SU-DHL-6 (cell line): ENCODE data around the gene SOBP.

Experiments
- H2AFZ ChIP-seq: fragments of 200-600 bp; sonication (generic); 2 replicates; pipeline ENCODE4 v1.6.1; 2014; ENCODE audit warnings: low read depth, mild to moderate bottlenecking, moderate library complexity, mixed read lengths, antibody characterized with exemption, low read length; ENCODE audit not compliant: severe bottlenecking
- H3F3A ChIP-seq: fragments of 200-600 bp; shearing (Covaris generic); 2 replicates; pipeline ENCODE4 v1.6.0; 2016; ENCODE audit warnings: antibody characterized with exemption, mild to moderate bottlenecking; ENCODE audit not compliant: insufficient read depth
- H3K27ac ChIP-seq: fragments of 200-600 bp; sonication (generic); 2 replicates; pipeline ENCODE4 v1.5.1; 2016; ENCODE audit warnings: low read depth, mild to moderate bottlenecking, low read length, moderate library complexity, mixed read lengths
- H3K27me3 ChIP-seq: fragments of 200-600 bp; sonication (generic), shearing (Covaris generic); 2 replicates; pipeline ENCODE4 v1.6.0; 2014; ENCODE audit warnings: mild to moderate bottlenecking, low read length
- H3K36me3 ChIP-seq: fragments of 200-600 bp; sonication (generic); 2 replicates; pipeline ENCODE4 v1.6.1; 2014; ENCODE audit warnings: mild to moderate bottlenecking, low read length, mixed read lengths
- H3K4me2 ChIP-seq: fragments of 300-600, 200-600 bp; shearing (Covaris generic), sonication (generic); 2 replicates; pipeline ENCODE4 v1.6.0; 2014; ENCODE audit warnings: low read length, low read depth, mild to moderate bottlenecking; ENCODE audit not compliant: poor library complexity, severe bottlenecking
- H3K4me3 ChIP-seq: fragments of 200-600 bp; sonication (generic); 2 replicates; pipeline ENCODE4 v1.5.1; 2014; ENCODE audit warnings: antibody characterized with exemption, low read length, mild to moderate bottlenecking, mixed read lengths; ENCODE audit not compliant: insufficient read depth, poor library complexity, severe bottlenecking
- H3K79me2 ChIP-seq: fragments of 200-600 bp; sonication (generic); 2 replicates; pipeline ENCODE4 v1.6.1; 2014; ENCODE audit warnings: mild to moderate bottlenecking, low read length, moderate library complexity; ENCODE audit not compliant: insufficient read depth
- H3K9ac ChIP-seq: fragments of 200-600 bp; sonication (generic); 2 replicates; pipeline ENCODE4 v1.7.0; 2014; ENCODE audit warnings: mild to moderate bottlenecking, low read length
- H3K9me2 ChIP-seq: fragments of 200-600 bp; sonication (generic); replicated peaks from 2 replicates; pipeline ENCODE4 v1.6.1; 2014; ENCODE audit warnings: low read length; ENCODE audit not compliant: insufficient read depth
- H3K9me3 ChIP-seq: fragments of 200-600 bp; sonication (generic); 2 replicates; pipeline ENCODE4 v1.6.1; 2014; ENCODE audit warnings: low read length, mixed read lengths; ENCODE audit not compliant: insufficient read depth
- H4K20me1 ChIP-seq: fragments of 200-600 bp; sonication (generic); 2 replicates; pipeline ENCODE4 v1.6.1; 2014; ENCODE audit warnings: low read depth, mild to moderate bottlenecking, antibody characterized with exemption, low read length, moderate library complexity, mixed read lengths
- EZH2phosphoT487 ChIP-seq: fragments of 200-600 bp; sonication (generic), shearing (Covaris generic); conservative IDR thresholded peaks from 2 replicates; pipeline ENCODE4 v1.6.1; 2018; ENCODE audit warnings: mild to moderate bottlenecking, antibody characterized with exemption, low read length, moderate library complexity, mixed read lengths
- TF ChIP-seq, protein P1 (sequence below): fragments of 200-600 bp; sonication (generic); IDR thresholded peaks from one replicate; pipeline ENCODE4 v1.5.1; 2017; ENCODE audit warnings: antibody characterized with exemption, mild to moderate bottlenecking, low read length, moderate library complexity; ENCODE audit not compliant: insufficient read depth, poor library complexity, severe bottlenecking

SOBP gene

DNA sequence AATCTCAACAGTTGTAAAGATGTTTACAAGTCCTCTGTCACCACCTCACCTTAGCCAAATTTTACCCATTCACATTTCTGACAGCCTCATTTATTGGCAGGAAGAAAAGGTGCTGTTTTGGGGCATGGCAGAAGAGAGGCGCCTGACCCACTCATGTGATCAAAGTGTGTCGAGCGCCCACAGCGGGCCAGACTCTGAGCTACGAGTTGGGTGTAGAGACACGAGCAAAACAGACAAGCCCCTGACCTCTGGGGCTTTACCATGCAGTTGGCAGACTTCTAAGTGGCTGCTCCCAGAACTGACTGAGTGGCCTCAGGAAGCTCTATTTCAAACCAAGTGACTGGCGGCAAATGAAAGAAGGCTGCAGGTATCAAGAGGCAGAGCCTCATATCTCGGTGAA lies 167.0 kb downstream of the SOBP start:
- Histone ChIP-seq H3K79me2 (peaks cover 9% of the 10 kb centered on the region), H3K9ac (peak overlapping the region; percentile 72), H3K4me3 (peak overlapping the region; percentile 28), H3K36me3 (no peaks in the 10 kb centered on the region), H3F3A (peaks cover 76% of the 10 kb centered on the region), H3K27me3 (no peaks in the 10 kb centered on the region), H4K20me1 (no peaks in the 10 kb centered on the region), H3K9me3 (no peaks in the 10 kb centered on the region), H3K4me2 (peak overlapping the region; percentile 99), H3K27ac (peak overlapping the region; percentile 98), H3K9me2 (no peaks in the 10 kb centered on the region), H2AFZ (no peak overlapping the region)
- TF ChIP-seq, protein P1, sequence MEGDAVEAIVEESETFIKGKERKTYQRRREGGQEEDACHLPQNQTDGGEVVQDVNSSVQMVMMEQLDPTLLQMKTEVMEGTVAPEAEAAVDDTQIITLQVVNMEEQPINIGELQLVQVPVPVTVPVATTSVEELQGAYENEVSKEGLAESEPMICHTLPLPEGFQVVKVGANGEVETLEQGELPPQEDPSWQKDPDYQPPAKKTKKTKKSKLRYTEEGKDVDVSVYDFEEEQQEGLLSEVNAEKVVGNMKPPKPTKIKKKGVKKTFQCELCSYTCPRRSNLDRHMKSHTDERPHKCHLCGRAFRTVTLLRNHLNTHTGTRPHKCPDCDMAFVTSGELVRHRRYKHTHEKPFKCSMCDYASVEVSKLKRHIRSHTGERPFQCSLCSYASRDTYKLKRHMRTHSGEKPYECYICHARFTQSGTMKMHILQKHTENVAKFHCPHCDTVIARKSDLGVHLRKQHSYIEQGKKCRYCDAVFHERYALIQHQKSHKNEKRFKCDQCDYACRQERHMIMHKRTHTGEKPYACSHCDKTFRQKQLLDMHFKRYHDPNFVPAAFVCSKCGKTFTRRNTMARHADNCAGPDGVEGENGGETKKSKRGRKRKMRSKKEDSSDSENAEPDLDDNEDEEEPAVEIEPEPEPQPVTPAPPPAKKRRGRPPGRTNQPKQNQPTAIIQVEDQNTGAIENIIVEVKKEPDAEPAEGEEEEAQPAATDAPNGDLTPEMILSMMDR, result no peak
- TF ChIP-seq EZH2phosphoT487, result no peak

DNA sequence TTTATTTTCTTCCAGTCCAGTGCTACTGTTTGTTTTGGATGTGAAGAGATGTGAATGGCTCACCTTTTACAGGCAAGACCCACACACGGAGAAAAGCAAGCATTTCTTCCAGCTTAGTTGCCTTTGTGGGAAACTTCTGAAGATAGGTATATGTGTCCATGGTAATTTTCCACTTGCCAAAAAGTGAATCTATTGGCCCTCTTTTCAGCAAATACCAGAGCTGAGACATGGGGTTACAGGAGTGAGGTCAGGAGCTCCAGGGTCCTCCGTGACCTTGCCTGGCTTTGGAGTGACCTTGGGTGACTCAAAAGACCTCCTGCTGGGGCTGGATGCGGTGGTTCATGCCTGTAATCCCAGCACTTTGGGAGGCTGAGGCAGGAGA lies 167.4 kb downstream of the SOBP start:
- H3K9ac ChIP-seq, result peak overlapping the region; percentile 72
- H2AFZ ChIP-seq, result no peak overlapping the region
- H3K27ac ChIP-seq, result peak overlapping the region; percentile 98

DNA sequence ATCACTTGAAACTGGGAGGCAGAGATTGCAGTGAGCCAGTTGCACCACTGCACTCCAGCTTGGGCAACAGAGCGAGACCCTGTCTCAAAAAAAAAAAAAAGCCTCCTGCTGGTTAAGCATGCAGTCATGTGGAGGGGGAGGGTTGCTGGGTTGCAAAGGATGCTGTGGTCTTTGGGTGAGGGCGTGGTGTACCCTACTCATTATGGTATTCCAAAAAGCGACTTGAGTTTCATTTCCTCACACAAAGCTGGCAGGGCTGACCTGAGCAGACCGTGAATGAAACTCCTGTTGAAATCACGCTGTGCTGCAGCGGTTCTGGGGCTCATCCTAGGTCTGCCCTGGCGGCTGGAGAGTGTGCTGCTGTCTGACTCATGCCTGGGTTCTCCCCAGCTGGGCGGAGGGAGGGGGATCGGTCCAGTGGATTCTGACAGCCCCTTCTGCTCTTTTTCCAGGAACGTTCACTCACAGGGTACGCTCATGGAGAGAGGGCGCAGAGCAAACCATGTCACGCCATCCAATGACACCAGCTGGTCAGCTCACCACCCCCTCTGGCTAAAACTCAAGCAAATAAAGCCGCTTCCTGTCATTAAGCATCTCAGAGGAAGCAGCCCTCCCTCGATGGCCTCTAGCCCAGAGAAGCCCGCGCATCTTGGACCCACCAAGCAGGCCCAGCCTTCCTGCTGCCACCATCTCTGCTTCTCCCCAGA lies 168.0 kb downstream of the SOBP start:
- H4K20me1 ChIP-seq, result no peaks in the 10 kb centered on the region
- no peaks in the 10 kb centered on the region for H3K27me3 ChIP-seq
- H3K27ac ChIP-seq, result peak overlapping the region; percentile 98
- peak overlapping the region; percentile 99 for H3K4me2 ChIP-seq
- H3K36me3 ChIP-seq, result no peaks in the 10 kb centered on the region
- TF ChIP-seq, protein P1, result no peak
- no peak for TF ChIP-seq EZH2phosphoT487
- no peaks in the 10 kb centered on the region for H3K9me2 ChIP-seq
- peak overlapping the region; percentile 72 for H3K9ac ChIP-seq
- no peak overlapping the region for H2AFZ ChIP-seq
- peaks cover 66% of the 10 kb centered on the region for H3F3A ChIP-seq
- H3K4me3 ChIP-seq, result peak overlapping the region; percentile 64
- H3K9me3 ChIP-seq, result no peaks in the 10 kb centered on the region
- peaks cover 9% of the 10 kb centered on the region for H3K79me2 ChIP-seq

More for the DNA sequence above, 167.4 kb downstream of the SOBP start:
- Histone ChIP-seq H3F3A (peaks cover 71% of the 10 kb centered on the region), H3K36me3 (no peaks in the 10 kb centered on the region), H3K9me2 (no peaks in the 10 kb centered on the region), H3K4me2 (peak overlapping the region; percentile 99), H3K9me3 (no peaks in the 10 kb centered on the region), H3K79me2 (peaks cover 9% of the 10 kb centered on the region), H3K4me3 (peak overlapping the region; percentile 28), H4K20me1 (no peaks in the 10 kb centered on the region), H3K27me3 (no peaks in the 10 kb centered on the region)
- no peak for TF ChIP-seq EZH2phosphoT487
- TF ChIP-seq, protein P1, result no peak
